Activated T-helper 9 cell treated with anti-CD3 and anti-CD28 coated beads, Interleukin-2, amount 50 U/mL, for 16 hours (primary cell): ENCODE results near the gene SOAT1.
"Not testable (repeated sequence)": the region's sequence is repeated elsewhere in the genome, so short reads cannot be mapped to it uniquely, and the experiment has no call there.

Experiments used
- DNase-seq: peaks from one replicate; pipeline ENCODE4 v3.0.0-alpha.2; 2020; ENCODE audit warnings: low read depth

Gene SOAT1

GRCh38 chr1:179353546-179353945 is 59.9 kb downstream of the SOAT1 start:
- DNase-seq, result no peak

DNA sequence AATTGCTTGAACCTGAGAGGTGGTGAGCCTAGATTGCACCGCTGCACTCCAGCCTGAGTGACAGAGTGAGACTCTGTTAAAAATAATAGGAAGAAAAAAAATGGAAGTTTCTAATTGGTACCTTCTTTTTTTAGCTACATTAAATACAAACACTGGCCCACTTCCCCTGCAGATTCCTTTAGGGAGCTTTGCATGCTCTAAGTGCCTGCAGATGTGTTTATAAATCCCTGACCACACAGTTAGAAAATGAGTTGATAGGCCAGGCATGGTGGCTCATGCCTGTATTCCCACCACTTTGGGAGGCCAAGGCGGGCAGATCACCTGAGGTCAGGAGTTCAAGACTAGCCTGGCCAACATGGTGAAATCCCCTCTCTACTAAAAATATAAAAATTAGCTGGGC is 68.0 kb downstream of the SOAT1 start:
- not testable (repeated sequence) for DNase-seq

DNA sequence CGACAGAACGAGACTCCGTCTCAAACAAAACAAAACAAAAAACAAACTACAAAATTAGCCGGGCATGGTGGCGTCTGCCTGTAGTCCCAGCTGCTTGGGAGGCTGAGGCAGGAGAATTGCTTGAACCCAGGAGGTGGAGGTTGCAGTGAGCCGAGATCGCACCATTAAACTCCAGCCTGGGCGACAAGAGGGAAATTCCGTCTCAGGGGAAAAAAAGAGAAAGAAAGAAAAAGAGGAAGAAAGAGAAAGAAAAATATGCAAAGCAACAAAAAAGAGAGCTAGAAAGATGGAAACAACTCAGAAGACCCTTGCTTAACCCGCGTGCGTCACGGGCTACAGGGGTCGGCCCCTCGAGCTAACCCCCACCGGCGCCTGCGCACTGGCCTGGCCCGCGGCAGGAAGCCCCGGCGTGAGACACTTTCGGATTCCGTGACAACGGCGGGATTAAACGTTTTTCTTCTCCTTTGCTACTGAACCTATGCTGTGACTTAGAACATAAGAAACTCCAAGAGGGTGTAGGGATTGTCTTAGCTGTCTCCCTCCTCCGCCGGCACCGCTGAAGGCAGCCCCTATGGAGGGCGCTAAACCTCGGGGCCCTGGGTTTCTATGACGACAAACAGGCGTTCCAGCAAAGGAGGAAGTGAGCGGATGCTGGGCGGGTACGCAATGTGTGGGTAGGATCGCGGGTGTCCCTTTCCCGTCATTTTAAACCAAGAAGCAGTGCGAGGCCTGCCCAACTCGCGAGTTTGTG is 71.9 kb downstream of the SOAT1 start, which contains the start of gene AXDND1:
Gene AXDND1 (plus strand): TSS at position 630 of the 751 bp plus-strand sequence. CDS start 539 bp downstream, outside the sequence.
- peak; percentile 75 for DNase-seq

DNA sequence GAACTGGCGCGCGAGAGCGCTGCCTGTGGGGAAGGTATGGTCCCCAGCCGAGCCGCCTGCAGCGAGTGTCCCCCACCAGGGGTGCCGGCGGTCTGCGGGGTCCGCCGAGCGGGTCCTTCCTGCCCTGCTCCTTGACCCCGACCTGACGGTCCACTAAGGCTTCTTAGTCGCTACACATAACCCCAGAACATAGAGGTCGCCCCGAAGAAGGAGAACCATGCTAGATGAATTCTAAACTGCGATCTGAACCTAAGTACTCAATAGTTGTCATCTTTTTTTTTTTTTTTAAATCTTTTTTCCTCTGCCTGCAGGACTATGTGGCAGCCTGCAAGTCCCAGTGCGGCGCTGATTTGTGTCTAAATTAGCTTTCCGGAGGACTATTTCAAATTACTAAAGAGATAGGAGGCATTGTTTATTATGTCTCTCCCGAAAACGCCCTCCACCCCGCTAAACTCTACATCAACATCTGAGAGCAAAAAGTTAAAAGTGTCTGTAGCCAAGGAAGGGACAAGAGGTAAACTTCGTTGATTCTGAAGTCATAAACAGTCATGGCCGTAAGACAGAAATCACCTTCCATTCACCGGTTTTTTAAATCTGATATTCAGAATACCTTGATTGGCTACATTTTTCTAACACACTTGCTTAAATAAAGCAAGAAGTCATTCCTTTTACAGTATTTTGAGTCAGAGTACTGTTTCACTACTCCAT is 72.7 kb downstream of the SOAT1 start:
- no peak for DNase-seq

DNA sequence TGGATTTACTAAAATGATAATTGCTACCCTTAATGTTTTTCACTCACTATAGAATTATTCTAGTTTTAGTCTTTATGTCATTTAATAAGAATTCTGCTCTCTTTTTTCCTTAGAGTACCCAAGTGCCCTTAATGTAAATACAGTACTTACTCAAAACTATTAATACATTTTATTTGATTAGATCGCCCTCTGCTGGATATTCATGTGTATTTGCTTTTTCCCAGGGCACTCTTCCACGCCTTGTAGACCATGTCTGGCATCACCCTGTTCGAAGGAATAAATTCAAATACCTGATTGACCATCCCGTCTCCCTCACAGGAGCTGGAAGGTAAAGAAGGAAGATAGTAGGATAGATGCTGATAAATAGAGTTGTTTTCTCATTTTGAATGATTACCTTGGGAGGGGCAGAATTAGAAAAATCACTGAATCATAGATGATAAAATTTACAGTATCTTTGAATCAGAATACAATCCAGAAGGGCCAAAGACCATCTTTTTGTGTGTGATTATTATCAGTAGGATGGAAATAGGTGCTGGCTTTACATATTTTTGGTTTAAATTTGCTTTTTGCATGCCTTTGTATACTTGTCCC is 76.2 kb downstream of the SOAT1 start:
- DNase-seq, result no peak

DNA sequence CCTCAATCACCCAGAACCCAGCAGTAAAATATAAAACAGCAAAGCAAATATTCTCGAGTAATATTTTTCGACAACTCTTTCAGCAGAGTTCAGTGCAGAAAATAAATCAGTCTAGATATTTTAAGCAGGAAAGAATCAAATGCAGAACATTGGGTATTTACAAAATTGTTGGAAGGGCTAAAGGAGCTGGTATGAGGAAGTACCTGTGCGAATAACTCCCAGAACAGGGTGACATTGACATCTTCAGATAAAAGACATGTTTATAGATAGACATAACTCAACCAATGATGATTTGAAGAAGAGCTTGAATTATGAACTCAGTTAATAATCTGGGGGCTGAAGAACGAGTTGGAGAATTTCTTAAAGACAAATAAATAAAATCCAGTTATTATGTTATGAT is 78.6 kb downstream of the SOAT1 start:
- DNase-seq, result no peak

- no peak for DNase-seq
Measured at GRCh38 chr1:179376223-179376622, 82.6 kb downstream of the SOAT1 start.

DNA sequence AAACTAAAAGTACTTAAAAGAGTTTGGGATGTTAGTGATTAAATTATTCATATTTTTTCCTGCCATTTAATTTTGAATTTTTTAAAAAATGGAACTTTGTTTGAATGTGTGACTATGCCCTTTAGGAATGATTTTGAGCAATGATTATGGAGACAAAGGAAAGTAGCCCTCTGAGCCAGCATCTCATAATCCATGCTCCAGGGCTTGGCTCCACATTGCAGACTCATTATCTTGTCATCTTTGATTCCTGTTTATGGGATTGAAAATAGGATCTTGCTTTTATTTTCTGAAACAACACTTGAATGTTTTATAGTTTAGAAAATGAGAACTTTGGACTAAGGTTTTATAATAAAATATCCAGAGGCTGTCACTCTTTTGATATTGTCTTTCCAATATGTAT is 86.7 kb downstream of the SOAT1 start:
- DNase-seq, result no peak

DNA sequence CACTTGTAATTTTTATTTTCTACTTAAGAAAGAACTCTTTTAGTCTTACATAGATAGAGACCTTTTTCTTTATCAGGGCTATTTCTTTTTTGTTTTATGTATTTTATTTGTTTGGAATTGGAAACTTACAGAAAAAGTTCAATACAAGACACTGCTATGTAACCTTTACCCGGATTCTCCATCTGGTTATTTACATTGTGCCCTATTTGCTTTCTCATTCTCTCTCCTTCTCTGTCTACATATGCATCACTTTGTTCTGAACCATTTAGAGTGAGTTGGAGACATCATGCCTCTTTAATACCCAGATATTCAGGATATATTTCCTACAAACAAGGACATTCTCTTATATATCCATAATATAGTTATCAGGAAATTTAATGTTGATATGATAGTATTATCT is 90.4 kb downstream of the SOAT1 start:
- DNase-seq, result no peak

- DNase-seq, result no peak
Measured at GRCh38 chr1:179385510-179385909, 91.9 kb downstream of the SOAT1 start.

- no peak for DNase-seq
Measured at GRCh38 chr1:179393721-179394120, 100.1 kb downstream of the SOAT1 start.

DNA sequence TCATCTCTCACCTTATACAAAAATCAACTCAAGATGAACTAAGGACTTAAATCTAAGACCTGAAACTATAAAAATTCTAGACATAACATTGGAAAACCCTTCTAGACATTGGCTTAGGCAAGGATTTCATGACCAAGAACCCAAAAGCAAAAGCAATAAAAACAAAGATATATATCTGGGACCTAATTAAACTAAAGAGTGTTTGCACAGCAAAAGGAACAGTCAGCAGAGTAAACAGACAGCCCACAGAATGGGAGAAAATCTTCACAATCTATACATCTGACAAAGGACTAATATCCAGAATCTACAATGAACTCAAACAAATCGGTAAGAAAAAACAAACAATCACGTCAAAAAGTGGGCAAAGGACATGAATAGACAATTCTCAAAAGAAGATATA is 105.8 kb downstream of the SOAT1 start:
- DNase-seq, result not testable (repeated sequence)
